Transverse colon (tissue), 4 donors: Measurements from ENCODE around the gene FREM2. TPM values are rescaled to one million over a fixed set of nuclear protein-coding genes. Genes with fewer than 3 reads are reported as not detected.

Source experiments
- DNase-seq: peaks from one replicate; pipeline ENCODE4 v3.0.0-alpha.2; 2019
- H3K27ac ChIP-seq, 4 donors: fragments of 200-600 bp; sonication (generic); 2 replicates each; pipeline ENCODE4 v1.5.1; 2016 to 2018; ENCODE audit warnings: inconsistent platforms in 4 of 4
- H3K27me3 ChIP-seq: fragments of 200-600 bp; sonication (generic); 2 replicates; pipeline ENCODE4 v1.5.1; 2017; ENCODE audit warnings: inconsistent platforms
- H3K36me3 ChIP-seq, 4 donors: fragments of 200-600 bp; sonication (generic); 2 replicates each; pipeline ENCODE4 v1.5.1; 2017 to 2019; ENCODE audit warnings: inconsistent platforms in 4 of 4
- H3K4me1 ChIP-seq, 4 donors: fragments of 200-600 bp; sonication (generic); 2 replicates each; pipeline ENCODE4 v1.5.1; 2017 to 2020; ENCODE audit warnings: inconsistent platforms in 4 of 4
- H3K4me3 ChIP-seq, 4 donors: fragments of 200-600 bp; sonication (generic); 1 replicate in 1 of 4; 2 replicates in 3 of 4; pipeline versions ENCODE4 v1.5.1 to v1.6.1; 2017 to 2019; ENCODE audit warnings: inconsistent platforms in 4 of 4
- H3K9me3 ChIP-seq, 2 donors: fragments of 200-600 bp; sonication (generic); 2 replicates each; pipeline ENCODE4 v1.5.1; 2017 to 2019; ENCODE audit warnings: inconsistent platforms in 2 of 2
- EP300 ChIP-seq: sonication (generic); formaldehyde crosslinking; IDR thresholded peaks from one replicate; pipeline ENCODE4 v1.6.1; 2017; ENCODE audit warnings: antibody characterized with exemption, low read depth
- POLR2A ChIP-seq: fragments of 450-650 bp; IDR thresholded peaks from one replicate; pipeline ENCODE4 v1.6.1; 2016; ENCODE audit warnings: antibody characterized with exemption, mild to moderate bottlenecking, moderate library complexity
- POLR2AphosphoS5 ChIP-seq, 3 donors: sonication (generic); formaldehyde crosslinking; IDR thresholded peaks; one replicate each; pipeline ENCODE4 v1.6.1; 2016; ENCODE audit warnings: antibody characterized with exemption in 3 of 3
- WGBS, 2 donors: methylation state at CpG; one replicate each; pipeline ENCODE4 v1.1.5; 2018; ENCODE audit warnings: low coverage in 1 of 2; 5-methylcytosine and 5-hydroxymethylcytosine counted together
- in situ Hi-C, 4 donors: fragments of 200-750 bp; cut with MboI; loops; one replicate each; pipeline versions ENCODE4 v1.15.0 to v1.15.1; 2017; ENCODE audit warnings: low sequenced_read_pairs in 3 of 4, low pct_ligation_motif_present in 1 of 4, low pct_unique_long_range_greater_than_20kb in 1 of 4
- intact Hi-C: fragments of 100-400 bp; cut with DNase I; formaldehyde crosslinking; loops from one replicate; pipeline ENCODE4 v1.15.1; 2023; ENCODE audit warnings: low total_unique reads
- total RNA-seq, 4 donors: library from RNA; depleted of rRNA; stranded (reverse); fragments of >200 nt; gene quantifications; one replicate each; pipeline ENCODE4 v1.1.0, GENCODE V29; 2016
- TF ChIP-seq, protein P1 (sequence below), 5 experiments: fragments of 200-600 bp in 3 of 5; fragments of 450-650 bp in 2 of 5; sonication (generic) in 3 of 5; IDR thresholded peaks; 1 replicate in 2 of 5; 2 replicates in 3 of 5; pipeline ENCODE4 v1.5.1; 2016 to 2017; ENCODE audit warnings: antibody characterized with exemption in 5 of 5, inconsistent platforms in 3 of 5, mild to moderate bottlenecking in 2 of 5, moderate library complexity in 1 of 5

FREM2 gene
- total RNA-seq, 4 donors from 2014 or later = 0.40 to 2.2 (median 1.2) TPM

DNA sequence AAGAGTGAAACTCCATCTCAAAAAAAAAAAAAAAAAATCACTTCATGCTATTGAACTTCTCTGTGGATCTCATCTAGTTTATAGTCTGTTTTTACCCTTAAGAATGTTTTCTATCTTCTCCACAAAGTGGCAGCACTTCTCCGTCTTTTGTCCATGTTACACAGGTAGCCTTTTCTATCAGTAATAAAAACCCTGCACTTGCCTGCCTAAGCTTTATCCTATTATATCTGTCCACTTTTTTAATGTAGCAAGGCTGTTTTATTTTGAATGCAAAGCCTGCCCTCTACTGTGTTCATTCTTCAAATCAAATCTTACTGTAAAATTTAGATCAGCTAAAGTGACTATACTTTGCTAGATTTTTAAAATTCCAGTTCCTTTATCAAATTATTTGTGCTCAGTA is 179.8 kb downstream of the FREM2 start:
- no peaks in the 10 kb centered on the region for H3K4me1 ChIP-seq
- H3K27ac ChIP-seq = no peak overlapping the region
- 47 to 54% methylated on average over 1 of the region's 1 CpG for WGBS, 2 donors
- intact Hi-C loops = no loop called here
- TF ChIP-seq POLR2A = no peak
- TF ChIP-seq, protein P1, sequence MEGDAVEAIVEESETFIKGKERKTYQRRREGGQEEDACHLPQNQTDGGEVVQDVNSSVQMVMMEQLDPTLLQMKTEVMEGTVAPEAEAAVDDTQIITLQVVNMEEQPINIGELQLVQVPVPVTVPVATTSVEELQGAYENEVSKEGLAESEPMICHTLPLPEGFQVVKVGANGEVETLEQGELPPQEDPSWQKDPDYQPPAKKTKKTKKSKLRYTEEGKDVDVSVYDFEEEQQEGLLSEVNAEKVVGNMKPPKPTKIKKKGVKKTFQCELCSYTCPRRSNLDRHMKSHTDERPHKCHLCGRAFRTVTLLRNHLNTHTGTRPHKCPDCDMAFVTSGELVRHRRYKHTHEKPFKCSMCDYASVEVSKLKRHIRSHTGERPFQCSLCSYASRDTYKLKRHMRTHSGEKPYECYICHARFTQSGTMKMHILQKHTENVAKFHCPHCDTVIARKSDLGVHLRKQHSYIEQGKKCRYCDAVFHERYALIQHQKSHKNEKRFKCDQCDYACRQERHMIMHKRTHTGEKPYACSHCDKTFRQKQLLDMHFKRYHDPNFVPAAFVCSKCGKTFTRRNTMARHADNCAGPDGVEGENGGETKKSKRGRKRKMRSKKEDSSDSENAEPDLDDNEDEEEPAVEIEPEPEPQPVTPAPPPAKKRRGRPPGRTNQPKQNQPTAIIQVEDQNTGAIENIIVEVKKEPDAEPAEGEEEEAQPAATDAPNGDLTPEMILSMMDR (IDR thresholded peaks at IDR 0.05) = peak in 2 of 5 experiments; percentile 24 to 39
- no peaks in the 10 kb centered on the region for H3K9me3 ChIP-seq
- H3K4me3 ChIP-seq = no peak overlapping the region
- in situ Hi-C loops = no loop called here
- no peaks in the 10 kb centered on the region for H3K36me3 ChIP-seq
- no peaks in the 10 kb centered on the region for H3K27me3 ChIP-seq
- no peak for DNase-seq

DNA sequence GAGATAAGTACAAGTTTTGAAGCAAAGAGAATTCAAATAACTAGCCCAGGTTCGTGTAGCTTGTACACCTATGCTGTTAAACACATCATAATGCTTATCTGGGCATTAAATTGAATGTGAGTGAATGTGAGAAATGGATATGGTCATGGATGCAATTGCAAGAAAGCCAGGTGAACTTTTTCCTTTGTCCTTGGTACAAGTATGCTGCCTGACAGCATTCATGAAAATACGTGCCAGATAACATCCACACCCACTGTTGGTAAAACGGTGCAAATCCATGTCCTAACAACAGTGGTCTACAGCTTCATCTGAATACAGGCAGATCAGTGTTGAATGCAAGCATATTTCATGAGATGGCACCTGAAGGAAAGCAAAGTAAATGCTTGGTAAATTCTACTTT is 181.5 kb downstream of the FREM2 start:
- Histone ChIP-seq H3K27me3 (no peaks in the 10 kb centered on the region), H3K9me3 (no peaks in the 10 kb centered on the region), H3K27ac (no peak overlapping the region), H3K4me1 (no peaks in the 10 kb centered on the region), H3K4me3 (no peak overlapping the region), H3K36me3 (no peaks in the 10 kb centered on the region)
- intact Hi-C loops (no loop called here), in situ Hi-C loops (no loop called here)
- no peak for DNase-seq
- 58 to 75% methylated on average over 3 of the region's 3 CpGs for WGBS, 2 donors
- no peak for TF ChIP-seq POLR2A
- no peak for TF ChIP-seq EP300
- TF ChIP-seq, protein P1 (IDR thresholded peaks at IDR 0.05) = no peak
- no peak for TF ChIP-seq POLR2AphosphoS5 (IDR thresholded peaks at IDR 0.05)

DNA sequence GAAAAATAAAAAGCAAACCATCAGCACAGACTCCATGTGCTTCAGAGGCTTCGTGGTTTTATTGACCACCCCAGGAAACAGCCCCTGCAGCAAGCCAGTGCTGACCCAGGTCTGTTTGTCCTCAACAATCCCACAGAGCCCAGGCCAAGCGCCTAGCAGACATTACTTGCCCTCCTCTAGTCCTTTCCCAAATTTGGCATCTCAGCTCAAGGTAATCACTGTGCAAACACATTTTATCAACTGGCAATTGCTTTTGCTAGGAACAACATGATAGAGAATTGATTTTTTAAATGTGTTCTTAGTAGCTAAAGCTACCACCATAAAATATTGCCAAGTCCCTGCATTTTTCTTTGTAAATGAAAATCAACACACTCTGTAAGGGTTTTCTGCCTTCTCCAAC is 182.0 kb downstream of the FREM2 start:
- H3K27ac ChIP-seq = no peak overlapping the region
- intact Hi-C loops = no loop called here
- no peaks in the 10 kb centered on the region for H3K4me1 ChIP-seq
- H3K36me3 ChIP-seq = no peaks in the 10 kb centered on the region
- no peak overlapping the region for H3K4me3 ChIP-seq
- H3K9me3 ChIP-seq = no peaks in the 10 kb centered on the region
- no peaks in the 10 kb centered on the region for H3K27me3 ChIP-seq
- DNase-seq = no peak
- in situ Hi-C loops = no loop called here
- WGBS, 2 donors = 64 to 83% methylated on average over 1 to 2 of the region's 2 CpGs
- TF ChIP-seq POLR2A (no peak), EP300 (no peak), POLR2AphosphoS5 (IDR thresholded peaks at IDR 0.05) (no peak)
- TF ChIP-seq, protein P1 (IDR thresholded peaks at IDR 0.05) = no peak

DNA sequence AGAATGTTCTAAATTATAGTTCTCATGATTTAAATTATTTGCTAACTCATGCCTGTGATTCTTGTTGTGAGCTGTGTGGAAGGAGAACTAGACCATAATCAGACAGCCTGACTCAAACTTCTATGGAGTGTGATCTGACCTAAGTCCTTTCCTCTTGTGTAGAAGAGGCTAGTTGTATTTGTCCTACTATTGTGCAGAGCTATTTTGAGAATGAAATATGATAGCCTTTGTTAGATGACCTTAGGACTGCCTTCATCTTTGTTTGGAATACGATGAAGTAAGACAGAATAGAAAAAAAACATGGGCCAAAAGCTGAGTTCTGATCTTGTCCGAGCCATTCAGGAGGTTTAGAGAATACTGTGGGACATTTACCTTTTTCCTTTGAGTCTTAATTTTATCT is 184.4 kb downstream of the FREM2 start:
- Histone ChIP-seq H3K27me3 (no peaks in the 10 kb centered on the region), H3K4me1 (no peaks in the 10 kb centered on the region), H3K27ac (no peak overlapping the region), H3K4me3 (no peak overlapping the region), H3K9me3 (no peaks in the 10 kb centered on the region), H3K36me3 (no peaks in the 10 kb centered on the region)
- DNase-seq = no peak
- 47 to 58% methylated on average over 2 of the region's 2 CpGs for WGBS, 2 donors
- no peak for TF ChIP-seq EP300
- TF ChIP-seq, protein P1 (IDR thresholded peaks at IDR 0.05) = no peak
- in situ Hi-C loops = no loop called here
- intact Hi-C loops = no loop called here
